H7 (cell line): ENCODE data around the gene GLT6D1. TPM values are rescaled to one million over a fixed set of nuclear protein-coding genes. Genes with fewer than 3 reads are reported as not detected.

Experiments
- DNase-seq: peaks from one replicate; pipeline ENCODE4 v3.0.0; 2012
- H3K27me3 ChIP-seq: 2 replicates; pipeline ENCODE4 v1.6.0; 2011; ENCODE audit warnings: mild to moderate bottlenecking, low read length; ENCODE audit not compliant: control insufficient read depth, insufficient read depth
- H3K36me3 ChIP-seq: replicated peaks from 2 replicates; pipeline ENCODE4 v1.5.1; 2011; ENCODE audit warnings: low read length; ENCODE audit not compliant: control insufficient read depth, insufficient read depth
- H3K4me3 ChIP-seq: 2 replicates; pipeline ENCODE4 v1.5.1; 2011; ENCODE audit warnings: low read depth, mild to moderate bottlenecking, control low read depth, low read length, moderate library complexity; ENCODE audit not compliant: insufficient read depth
- total RNA-seq: library from RNA; depleted of rRNA; stranded (reverse); fragments of >200 nt; shearing (Covaris generic); gene quantifications from 2 replicates; pipeline ENCODE4 v1.2.3, GENCODE V29; 2014

The GLT6D1 gene
- total RNA-seq, 1 experiment from 2014 or later, result not detected

DNA sequence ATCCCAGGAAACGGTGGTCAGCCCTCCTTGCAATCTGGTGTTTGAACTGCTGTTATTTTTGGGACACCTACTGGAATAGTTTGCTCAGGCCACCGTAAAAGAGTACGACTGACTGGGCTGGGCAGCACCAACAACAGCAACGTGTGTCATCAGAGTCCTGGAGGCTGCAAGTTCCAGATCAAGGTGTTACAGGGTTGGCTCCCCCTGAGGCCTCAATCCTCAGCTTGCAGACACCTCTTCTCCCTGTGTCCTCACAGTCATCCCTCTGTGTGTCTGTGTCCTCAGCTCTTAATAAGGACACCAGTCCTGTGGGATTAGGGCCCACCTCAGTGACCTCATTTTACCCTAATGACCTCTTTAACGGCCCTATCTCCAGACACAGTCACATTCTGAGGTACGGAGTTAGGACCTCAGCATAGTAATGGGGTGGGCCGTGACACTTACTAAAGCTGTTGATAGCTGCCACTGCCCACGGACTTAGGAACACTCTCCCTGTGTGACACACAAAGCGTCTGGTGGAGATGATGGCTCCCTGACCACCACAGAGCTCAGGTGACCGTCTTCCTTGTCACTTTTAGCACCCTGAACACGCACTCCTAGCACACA, 16.8 kb downstream of the GLT6D1 start:
- DNase-seq, result no peak
- Histone ChIP-seq H3K27me3 (no peaks in the 10 kb centered on the region), H3K4me3 (no peak overlapping the region), H3K36me3 (no peaks in the 10 kb centered on the region)

DNA sequence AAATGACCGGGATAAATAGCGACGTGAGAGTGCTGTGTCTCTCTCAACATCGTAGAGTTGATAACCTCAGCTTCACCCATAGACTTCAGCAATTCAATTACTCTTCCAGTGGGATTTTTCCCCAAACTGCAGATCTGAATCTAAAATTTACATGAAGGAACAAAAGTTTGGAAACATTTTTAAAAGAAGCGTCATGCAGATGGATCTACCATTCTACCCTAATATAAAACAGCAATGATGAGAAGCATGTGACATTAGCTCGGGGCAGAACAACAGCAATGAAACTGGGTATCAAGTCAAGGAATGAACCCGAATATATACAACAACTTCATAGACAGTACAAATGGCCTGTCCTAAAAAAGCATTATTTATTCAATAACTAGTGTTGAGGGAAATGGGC, 18.8 kb downstream of the GLT6D1 start:
- no peak for DNase-seq
- Histone ChIP-seq H3K36me3 (no peaks in the 10 kb centered on the region), H3K27me3 (no peaks in the 10 kb centered on the region), H3K4me3 (no peak overlapping the region)

DNA sequence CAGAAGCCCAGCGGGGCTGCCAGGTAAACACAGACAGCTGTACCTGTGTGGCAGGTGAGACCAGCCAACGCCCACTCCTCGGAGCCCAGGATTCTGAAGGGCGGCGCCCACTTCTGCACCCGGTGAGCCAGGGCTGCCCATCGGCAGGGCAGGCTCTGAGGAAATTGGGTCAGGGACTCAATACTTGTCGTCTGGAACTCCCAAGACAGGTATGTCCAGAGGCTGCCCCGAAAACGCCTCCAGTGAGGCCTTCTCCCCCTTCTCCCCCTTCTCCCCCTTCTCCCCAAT, 19.8 kb downstream of the GLT6D1 start:
- no peak for DNase-seq
- Histone ChIP-seq H3K36me3 (no peaks in the 10 kb centered on the region), H3K4me3 (no peak overlapping the region), H3K27me3 (no peaks in the 10 kb centered on the region)

DNA sequence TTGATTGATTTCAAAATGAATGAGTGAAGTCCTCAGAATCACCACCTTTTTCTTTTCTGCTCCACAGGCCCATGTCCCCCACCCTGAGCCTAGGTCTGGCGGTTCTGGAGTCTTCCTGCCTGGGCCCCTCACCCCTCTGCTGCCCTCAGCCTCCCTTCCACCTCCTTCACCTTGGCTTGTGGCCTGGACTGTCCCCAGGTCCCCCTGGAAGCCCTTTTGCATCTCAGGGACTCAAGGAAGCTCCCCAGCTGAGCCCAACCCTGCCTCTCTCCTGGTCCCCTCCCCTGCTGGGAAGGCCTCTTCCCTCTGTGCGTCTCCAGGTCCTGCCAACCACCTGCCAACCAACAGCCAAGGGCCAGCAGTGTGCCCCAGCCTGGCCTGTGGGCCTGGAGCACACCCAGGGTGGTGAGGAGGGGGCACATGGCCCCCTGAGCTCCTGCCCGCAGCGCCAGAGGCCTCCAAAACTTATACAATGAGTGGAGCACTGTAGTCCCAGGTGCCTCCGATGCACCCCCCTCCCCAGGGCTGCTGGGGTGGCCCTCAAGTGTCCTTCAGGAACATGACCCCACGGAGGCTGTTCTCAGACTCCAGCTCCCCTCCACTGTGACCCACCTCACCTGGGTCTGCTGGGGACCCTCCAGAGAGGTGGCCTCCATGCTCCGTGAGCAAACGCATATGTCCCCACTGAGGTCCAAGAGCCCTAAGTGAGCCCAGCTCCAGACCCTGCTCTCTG, 20.3 kb downstream of the GLT6D1 start:
- peak; percentile 42 for DNase-seq
- H3K27me3 ChIP-seq, result no peaks in the 10 kb centered on the region
- H3K4me3 ChIP-seq, result no peak overlapping the region
- H3K36me3 ChIP-seq, result no peaks in the 10 kb centered on the region

DNA sequence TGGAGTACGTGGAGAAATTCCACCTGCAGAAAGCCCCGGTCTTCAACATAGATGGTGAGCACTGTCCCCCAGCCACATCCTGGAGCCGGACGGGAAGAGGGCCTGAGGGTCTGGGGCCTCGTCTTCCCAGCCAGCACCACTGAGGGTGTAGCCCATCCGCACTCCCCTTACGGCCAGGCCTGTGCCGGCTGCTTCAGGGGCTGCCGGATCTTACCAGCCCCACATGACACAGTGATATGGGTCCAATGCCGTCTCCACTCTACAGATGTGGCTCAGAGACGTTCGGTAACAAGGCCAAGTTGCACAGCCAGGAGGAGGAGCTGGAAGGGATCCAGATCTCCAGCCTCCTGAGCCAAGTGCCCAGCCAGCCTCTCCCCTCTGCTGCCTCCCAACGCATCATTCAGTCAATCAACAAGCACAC, 21.3 kb downstream of the GLT6D1 start:
- DNase-seq, result no peak
- no peak overlapping the region for H3K4me3 ChIP-seq
- no peaks in the 10 kb centered on the region for H3K27me3 ChIP-seq
- H3K36me3 ChIP-seq, result no peaks in the 10 kb centered on the region

DNA sequence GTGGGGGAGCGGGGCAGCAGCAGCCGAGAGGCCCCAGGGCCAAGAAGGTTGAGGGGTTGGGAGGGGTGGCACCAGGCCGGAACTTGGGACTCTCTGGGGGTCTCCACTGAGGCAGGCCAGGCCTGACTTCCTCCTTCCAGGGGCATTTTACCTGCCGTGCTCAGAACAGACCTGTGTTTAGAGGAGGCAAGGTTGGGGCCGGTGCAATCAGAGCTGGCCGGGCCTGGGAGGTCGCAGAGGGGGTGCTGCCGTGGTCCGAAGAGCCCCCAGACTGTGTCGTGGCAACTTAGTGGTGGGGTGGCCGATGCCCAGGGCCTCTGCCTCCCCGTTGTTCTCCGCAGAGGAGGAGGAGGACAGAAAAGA, 21.8 kb downstream of the GLT6D1 start:
- Histone ChIP-seq H3K36me3 (no peaks in the 10 kb centered on the region), H3K27me3 (no peaks in the 10 kb centered on the region), H3K4me3 (no peak overlapping the region)
- peak; percentile 53 for DNase-seq

DNA sequence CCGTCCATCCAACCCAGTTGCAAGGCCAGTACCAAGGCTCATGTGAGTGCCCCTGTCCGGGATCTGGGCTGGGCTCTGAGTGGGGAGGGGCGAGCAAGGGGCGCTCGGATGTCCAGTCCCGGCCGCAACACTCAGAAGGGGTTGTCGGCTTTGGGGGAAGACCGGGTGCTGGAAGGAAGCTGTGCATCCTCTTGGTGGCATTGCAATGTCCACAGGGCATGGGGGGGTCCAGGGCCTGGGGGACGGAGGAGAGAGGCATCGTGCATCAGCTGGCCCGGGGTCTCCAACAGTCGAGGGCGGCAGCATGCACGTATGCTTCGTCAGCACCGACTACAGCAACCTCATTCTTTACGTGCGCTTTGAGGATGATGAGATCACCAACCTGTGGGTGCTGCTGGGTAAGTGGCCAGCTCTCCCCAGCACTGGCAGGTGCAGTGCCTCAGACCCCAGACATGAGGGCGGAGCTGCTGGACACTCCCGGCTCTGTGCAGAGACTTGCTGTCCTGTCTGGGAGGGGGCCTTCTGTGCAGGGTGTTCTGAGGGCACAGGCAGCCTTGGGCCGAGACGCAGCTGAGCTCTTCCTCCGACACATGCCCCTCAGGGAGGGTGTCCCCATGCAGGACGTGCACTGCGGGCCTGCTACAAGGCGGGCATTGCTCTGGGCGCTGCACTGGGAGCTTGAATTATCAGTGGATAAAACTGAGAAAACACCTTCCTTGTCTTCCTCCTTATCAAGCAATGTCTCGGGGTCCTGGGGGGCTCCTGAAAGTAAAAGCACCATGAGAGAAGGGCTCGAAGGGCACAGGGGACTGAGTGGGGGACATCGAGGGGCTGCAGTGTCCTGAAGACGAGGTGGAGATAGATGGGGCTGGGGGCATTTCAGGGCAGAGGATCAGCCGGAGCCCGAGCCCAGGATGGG, 22.5 kb downstream of the GLT6D1 start:
- Histone ChIP-seq H3K4me3 (no peak overlapping the region), H3K27me3 (no peaks in the 10 kb centered on the region), H3K36me3 (no peaks in the 10 kb centered on the region)
- peak; percentile 46 for DNase-seq

DNA sequence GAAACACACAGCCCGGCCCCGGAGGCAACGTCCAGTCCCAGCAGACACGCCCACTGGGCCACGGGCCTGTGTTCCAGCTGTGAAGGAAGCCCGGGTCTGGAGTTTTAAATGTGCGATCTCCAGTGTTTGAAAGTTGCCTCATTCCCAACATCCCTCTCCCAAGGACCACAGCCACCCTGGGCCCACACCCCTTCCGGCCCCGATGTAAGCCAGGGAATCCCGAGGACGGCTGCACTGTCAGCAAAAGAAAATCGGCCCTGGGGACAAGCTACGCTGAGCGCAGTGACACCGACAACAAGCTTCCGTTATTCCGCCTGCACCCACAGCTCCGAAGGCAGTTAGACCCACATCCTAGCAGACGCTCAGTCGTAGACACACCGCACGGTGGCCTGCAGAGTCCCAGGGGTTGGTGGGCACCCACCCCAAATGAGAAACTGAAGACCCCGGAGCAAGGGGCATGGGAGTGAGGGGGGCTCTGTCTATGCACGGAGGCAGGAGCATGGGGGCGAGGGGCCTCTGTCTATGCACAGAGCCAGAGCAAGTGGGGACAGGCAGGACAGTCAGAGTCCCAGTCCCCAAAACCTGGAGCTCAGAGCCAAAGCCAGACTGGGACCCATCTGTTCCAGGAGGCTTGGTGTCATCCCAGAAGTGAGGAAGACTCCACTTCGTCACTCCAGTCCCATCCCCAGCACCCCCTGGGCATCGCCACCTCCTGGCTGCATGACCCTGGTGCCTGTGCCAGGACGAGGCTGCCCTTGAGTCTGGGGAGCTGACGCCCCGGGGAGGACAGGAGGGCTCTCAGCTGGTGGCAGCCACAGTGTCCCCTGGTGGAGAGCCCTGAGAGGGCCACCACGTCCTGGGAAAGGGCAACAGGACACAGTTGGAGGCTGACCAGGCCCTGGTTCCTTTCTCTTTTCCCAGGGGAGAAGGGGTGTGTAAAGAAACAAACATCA, 23.4 kb downstream of the GLT6D1 start:
- peak; percentile 68 for DNase-seq
- Histone ChIP-seq H3K4me3 (no peak overlapping the region), H3K27me3 (no peaks in the 10 kb centered on the region), H3K36me3 (no peaks in the 10 kb centered on the region)

DNA sequence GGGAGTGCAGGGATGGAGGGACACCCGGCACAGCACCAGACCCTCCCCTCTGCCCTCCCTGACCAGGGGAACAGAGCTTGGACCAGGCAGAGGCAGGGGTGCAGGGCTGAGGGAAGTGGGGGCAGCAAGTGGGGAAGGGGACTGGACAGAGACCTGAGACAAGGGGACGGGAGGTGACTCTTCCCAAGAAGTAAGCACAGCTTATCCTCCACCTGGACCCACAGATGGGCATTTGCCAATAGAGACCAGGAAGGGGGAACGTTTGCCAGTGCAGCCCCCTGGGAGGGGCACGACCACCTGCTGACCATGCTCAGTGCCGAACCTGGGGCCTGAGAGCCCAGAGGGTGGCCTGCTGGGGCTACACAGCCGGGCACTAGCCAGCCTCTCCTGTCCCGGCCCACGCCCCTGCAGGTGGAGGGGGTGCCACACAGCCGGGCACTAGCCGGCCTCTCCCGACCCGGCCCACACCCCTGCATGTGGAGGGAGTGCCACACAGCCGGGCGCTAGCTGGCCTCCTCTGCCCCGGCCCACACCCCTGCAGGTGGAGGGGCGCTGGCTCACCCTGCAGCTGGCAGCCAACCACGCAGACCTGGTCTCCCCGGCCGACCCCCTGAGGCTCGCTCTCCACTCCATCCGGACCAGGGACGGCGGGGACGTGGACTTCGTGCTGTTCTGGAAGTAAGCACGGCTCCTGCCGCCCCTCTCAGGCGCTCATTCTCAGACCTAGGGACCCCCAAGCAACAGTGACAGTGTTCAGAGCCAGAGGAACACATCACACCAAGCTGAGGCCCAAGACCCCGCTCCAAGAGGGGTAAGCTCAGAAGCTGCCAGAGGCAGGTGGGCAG, 24.3 kb downstream of the GLT6D1 start:
- Histone ChIP-seq H3K36me3 (no peaks in the 10 kb centered on the region), H3K4me3 (no peak overlapping the region), H3K27me3 (no peaks in the 10 kb centered on the region)
- peak; percentile 66 for DNase-seq

DNA sequence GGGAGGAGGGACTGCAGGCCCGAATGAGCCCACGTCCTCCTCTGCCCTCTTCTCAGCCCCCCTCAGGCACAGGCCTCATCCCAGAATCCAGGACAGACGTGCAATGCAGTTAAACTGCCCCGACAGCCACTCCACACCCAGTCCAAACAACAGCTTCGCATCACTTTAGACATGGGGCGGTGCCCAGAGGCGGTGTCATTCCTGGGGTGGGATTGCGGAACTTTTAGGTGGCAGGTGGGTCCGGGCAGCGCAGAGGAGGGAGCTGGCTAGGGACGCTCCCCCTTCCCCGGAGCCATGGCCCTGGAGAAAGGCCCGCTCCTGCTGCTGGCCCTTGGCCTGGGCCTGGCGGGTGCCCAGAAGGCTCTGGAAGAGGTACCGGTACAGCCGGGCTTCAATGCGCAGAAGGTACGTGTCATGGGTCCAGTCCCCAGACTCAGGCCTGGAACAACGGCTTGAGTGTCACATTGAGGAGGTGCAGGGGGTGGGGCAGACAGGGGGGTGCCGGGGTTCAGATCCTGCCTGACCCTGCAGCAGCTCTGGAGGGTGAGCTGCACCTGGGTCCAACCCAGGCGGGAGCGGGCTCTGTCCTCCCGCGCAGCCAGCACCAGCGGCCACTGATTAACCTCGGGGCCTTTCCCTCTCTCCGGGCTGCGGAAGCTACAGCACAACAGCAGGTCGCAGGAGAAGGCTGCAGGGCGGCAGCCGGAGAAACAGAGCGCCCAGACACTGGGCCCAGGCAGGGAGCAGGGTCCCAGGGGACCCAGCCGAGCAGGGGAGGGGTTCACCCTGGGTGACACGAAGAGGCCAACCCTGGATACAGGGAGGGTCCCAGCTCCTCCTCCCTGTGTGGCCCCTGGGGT, 25.2 kb downstream of the GLT6D1 start:
- DNase-seq, result peak; percentile 63

DNA sequence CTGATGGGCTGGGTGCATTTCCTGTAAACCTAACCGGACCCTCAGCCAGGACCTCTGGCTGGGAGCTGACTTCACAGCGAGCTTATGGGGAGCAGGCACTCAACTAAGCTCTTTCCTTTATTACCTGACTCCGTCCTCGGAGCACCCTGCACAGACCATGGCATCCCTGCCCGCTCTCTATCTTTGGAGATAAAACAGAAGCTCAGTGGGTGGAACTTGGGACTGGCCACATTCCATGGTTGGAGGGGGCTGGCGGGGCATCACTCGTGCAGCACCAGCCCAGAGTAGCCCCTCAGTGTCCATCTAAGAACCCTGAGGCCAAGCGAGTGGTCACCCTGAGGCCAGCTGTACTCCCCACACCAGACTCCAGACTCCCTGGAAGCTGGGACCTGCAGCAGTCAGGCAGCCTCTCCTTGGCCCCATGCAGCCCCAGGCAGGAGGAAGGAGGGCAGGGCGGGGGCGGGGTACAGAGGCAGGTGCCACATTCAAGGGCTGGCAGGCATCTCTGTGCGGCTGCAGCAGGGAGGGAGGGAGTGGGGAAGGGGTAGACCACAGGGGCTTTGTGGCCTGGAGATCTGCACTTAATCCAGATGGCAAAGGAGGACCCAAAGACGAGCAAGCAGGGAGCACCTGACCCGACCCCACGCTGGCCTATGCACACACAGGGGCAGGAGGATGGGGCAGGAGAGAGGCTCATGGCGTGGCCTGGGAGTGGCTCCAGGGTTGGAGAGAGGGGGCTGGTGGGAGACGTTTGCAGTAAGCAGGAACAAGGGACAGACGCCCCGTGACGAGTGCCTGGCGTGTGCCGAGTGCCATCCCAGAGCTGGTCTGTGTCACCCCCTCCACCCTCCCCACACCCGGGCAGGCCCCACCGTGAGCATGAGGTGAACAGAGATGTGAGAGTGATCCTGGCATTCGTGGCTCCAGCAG, 26.1 kb downstream of the GLT6D1 start:
- Histone ChIP-seq H3K27me3 (no peaks in the 10 kb centered on the region), H3K4me3 (no peak overlapping the region), H3K36me3 (no peaks in the 10 kb centered on the region)
- DNase-seq, result peak; percentile 65

More for the DNA sequence above, 25.2 kb downstream of the GLT6D1 start:
- Histone ChIP-seq H3K27me3 (no peaks in the 10 kb centered on the region), H3K36me3 (no peaks in the 10 kb centered on the region), H3K4me3 (no peak overlapping the region)

DNA sequence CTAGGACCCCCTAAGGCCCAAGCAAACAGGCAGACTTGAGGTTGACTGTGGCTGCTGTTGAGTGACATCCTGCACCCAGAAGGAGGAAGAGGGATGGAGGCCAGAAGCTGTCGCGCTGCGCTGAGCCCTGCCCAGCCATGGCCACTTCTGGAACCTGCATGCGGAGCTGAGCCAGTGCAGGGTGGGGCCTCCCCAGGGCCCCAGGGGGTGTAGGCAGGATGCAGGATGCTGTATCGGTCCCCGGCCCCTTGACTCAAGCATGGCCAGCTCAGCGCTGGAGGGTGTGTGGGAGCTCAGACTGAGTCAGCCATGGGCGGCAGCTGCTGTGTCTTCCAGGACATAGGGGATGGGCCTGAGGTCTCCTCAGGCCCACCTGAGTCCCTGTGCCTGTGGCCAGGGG, 26.9 kb downstream of the GLT6D1 start:
- DNase-seq, result no peak
- Histone ChIP-seq H3K36me3 (no peaks in the 10 kb centered on the region), H3K27me3 (no peaks in the 10 kb centered on the region), H3K4me3 (no peak overlapping the region)
